Heart left ventricle (tissue), 13 donors: ENCODE data around the gene OXGR1.

Source experiments
- CTCF ChIP-seq, 12 donors: fragments of 200-600 bp; sonication (generic) in 4 of 12; IDR thresholded peaks; one replicate each; pipeline versions ENCODE4 v1.5.0 to v1.8.0; 2018 to 2022; ENCODE audit warnings: antibody characterized with exemption in 12 of 12, mild to moderate bottlenecking in 5 of 12
- POLR2A ChIP-seq, 2 donors: fragments of 450-650 bp; IDR thresholded peaks; one replicate each; pipeline ENCODE4 v1.6.1; 2017; ENCODE audit warnings: antibody characterized with exemption in 2 of 2, mild to moderate bottlenecking in 2 of 2, moderate library complexity in 2 of 2
- donor health status: ischemic (EF 13 %, LVEDD 7.1; RV severe dilation, severe dysfunction).
- donor health status: DM: no; HTN: yes; CAD: no.
- donor health status: DM: no; HTN: no; CAD: no.
- donor health status: ischemic (EF 25% LVEDD 6.9; RV normal size, moderate dysfunction).
- donor health status: ischemic (EF 25% LVEDD 5.7; RV mildly dilated, moderate dysfunction).
- donor health status: ischemic (EF 35%, LVEDD 5.7; RV mildly dilated, moderate dysfunction).
- donor health status: nonischemic (EF 11% LVEDD 7.7; RV severe dilation, severe dysfunction).
- donor health status: DM: yes; HTN: yes; CAD: no.
- donor health status: PGD.
- donor health status: ischemic (EF 29% LVEDD 5.4; RV normal size, mild dysfunction).
- donor health status: nonischemic (EF 23%, LVEDD 6.1; RV moderate dilation, normal function).

DNA sequence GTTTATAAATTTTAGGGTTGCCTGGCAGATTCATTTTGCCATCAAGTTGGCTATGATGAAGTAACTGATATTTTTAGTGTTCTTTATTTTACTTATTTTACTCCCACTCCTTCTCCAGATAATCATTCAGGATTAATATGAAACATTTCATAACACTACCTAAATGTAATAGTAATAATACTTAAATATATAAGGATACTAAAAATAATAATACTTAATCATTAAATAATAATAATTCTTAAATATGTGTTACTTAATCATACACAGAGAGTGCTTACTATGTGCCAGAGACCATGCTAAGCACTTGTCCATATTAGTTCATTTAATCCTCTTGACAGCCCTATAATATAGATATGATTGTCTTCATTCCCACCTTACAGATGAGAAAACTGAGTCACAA lies 23.0 kb upstream of the OXGR1 start:
- TF ChIP-seq CTCF (IDR thresholded peaks at IDR 0.05), result no peak
- TF ChIP-seq POLR2A (IDR thresholded peaks at IDR 0.05), result no peak
